HepG2 (cell line): ENCODE data around the gene TSN. TPM values are rescaled to one million over a fixed set of nuclear protein-coding genes. Genes with fewer than 3 reads are reported as not detected.

Experiments
- ATAC-seq: fragments of 200-7000 bp; cut with Tn5 transposase; 3 replicates; pipeline ENCODE4 v1.9.1; 2020; ENCODE audit warnings: mild to moderate bottlenecking, moderate library complexity
- BruUV-seq: library from RNA; stranded (reverse); fragments of 400-500 nt; replicated peaks from 2 replicates; lab custom pipeline; 2021; lab: Mats Ljungman, UMichigan
- CTCF ChIA-PET: fragments of 300-600 bp; formaldehyde crosslinking; extraction: SDS; loops from one replicate; lab custom pipeline; 2021; ENCODE audit warnings: low total read pairs, inconsistent platforms, low intra/inter-chr PET ratio; lab: Yijun Ruan, JAX
- POLR2A ChIA-PET: fragments of 350-600 bp; sonication (Branson Sonifier 250); formaldehyde crosslinking; loops from one replicate; lab custom pipeline; 2020; ENCODE audit warnings: antibody characterized with exemption, inconsistent platforms; lab: Yijun Ruan, JAX
- DNase-seq: peaks from one replicate; pipeline ENCODE4 v3.0.0-alpha.2; 2015; ENCODE audit warnings: low spot score
- FAIRE-seq: peaks from 3 replicates; lab custom pipeline; 2011; peaks lifted over from hg19 to GRCh38; lab: Jason Lieb, UNC
- H2AFZ ChIP-seq: one replicate; pipeline ENCODE4 v1.6.1; 2011; ENCODE audit warnings: low read length, inconsistent platforms
- H3K27ac ChIP-seq: fragments of 300-600 bp; 3 replicates; pipeline ENCODE4 v1.8.0; 2011; ENCODE audit warnings: mixed run types, mild to moderate bottlenecking, mixed read lengths, low read length, inconsistent platforms; ENCODE audit not compliant: insufficient read depth; ENCODE audit errors: extremely low read length
- H3K27me3 ChIP-seq, 2 experiments: fragments of 200-600 bp in 1 of 2; 2 replicates in 1 of 2; 3 replicates in 1 of 2; pipeline versions ENCODE4 v1.6.0 to v1.8.0; 2011; ENCODE audit warnings: low read length in 2 of 2, mild to moderate bottlenecking in 2 of 2, moderate library complexity in 2 of 2, inconsistent platforms in 1 of 2; ENCODE audit not compliant: insufficient read depth in 2 of 2, control insufficient read depth in 1 of 2
- H3K36me3 ChIP-seq, 2 experiments: fragments of 200-600 bp in 1 of 2; replicated peaks in 1 of 2; 2 replicates in 1 of 2; 3 replicates in 1 of 2; pipeline versions ENCODE4 v1.5.1 to v1.8.0; 2011; ENCODE audit warnings: low read length in 2 of 2, inconsistent platforms in 1 of 2; ENCODE audit not compliant: insufficient read depth in 2 of 2, control insufficient read depth in 1 of 2
- H3K4me1 ChIP-seq: 2 replicates; pipeline ENCODE4 v1.5.1; 2012; ENCODE audit warnings: low read length, inconsistent platforms; ENCODE audit not compliant: insufficient read depth
- H3K4me2 ChIP-seq: 2 replicates; pipeline ENCODE4 v1.6.0; 2011; ENCODE audit warnings: low read depth, low read length, inconsistent platforms
- H3K4me3 ChIP-seq, 3 experiments: fragments of 200-600 bp in 1 of 3; sonication (generic), shearing (Covaris generic) in 1 of 3; replicated peaks in 1 of 3; 2 replicates each; pipeline ENCODE4 v1.5.1; 2011 to 2016; ENCODE audit warnings: low read length in 3 of 3, inconsistent platforms in 2 of 3, low read depth in 2 of 3, mild to moderate bottlenecking in 2 of 3, control low read depth in 1 of 3, mixed read lengths in 1 of 3; ENCODE audit not compliant: insufficient read depth in 1 of 3
- H3K79me2 ChIP-seq: one replicate; pipeline ENCODE4 v1.6.1; 2011; ENCODE audit warnings: low read length, inconsistent platforms; ENCODE audit not compliant: insufficient read depth
- H3K9ac ChIP-seq: 2 replicates; pipeline ENCODE4 v1.6.0; 2011; ENCODE audit warnings: mild to moderate bottlenecking, low read depth, low read length, inconsistent platforms; ENCODE audit not compliant: insufficient read depth
- H3K9me3 ChIP-seq: 2 replicates; pipeline ENCODE4 v1.5.1; 2012; ENCODE audit warnings: mild to moderate bottlenecking, low read length
- H4K20me1 ChIP-seq: 2 replicates; pipeline ENCODE4 v1.6.0; 2011; ENCODE audit warnings: inconsistent platforms, mild to moderate bottlenecking, low read length, moderate library complexity; ENCODE audit not compliant: insufficient read depth
- BCL6 ChIP-seq: IDR thresholded peaks from 2 replicates; pipeline ENCODE4 v1.6.1; 2016; ENCODE audit warnings: missing genetic modification reagents, missing compliant biosample characterization
- HNRNPH1 ChIP-seq: fragments of 200-400 bp; formaldehyde crosslinking; optimal IDR thresholded peaks from 2 replicates; pipeline ENCODE3; 2017; ENCODE audit warnings: mild to moderate bottlenecking, low read depth, low read length
- IKZF1 ChIP-seq: fragments of 450-650 bp; IDR thresholded peaks from 2 replicates; pipeline ENCODE4 v1.7.1; 2016
- KDM1A ChIP-seq: IDR thresholded peaks from 2 replicates; pipeline ENCODE4 v1.6.1; 2016; ENCODE audit warnings: missing compliant biosample characterization
- PRDM15 ChIP-seq: sonication (generic); formaldehyde crosslinking; IDR thresholded peaks from 2 replicates; pipeline ENCODE4 v1.4.0; 2020; ENCODE audit warnings: missing genetic modification reagents
- RFXAP ChIP-seq: sonication (generic); formaldehyde crosslinking; IDR thresholded peaks from 2 replicates; pipeline ENCODE4 v1.4.0; 2020; ENCODE audit warnings: missing genetic modification reagents, borderline replicate concordance
- SRF ChIP-seq: IDR thresholded peaks from 2 replicates; pipeline ENCODE4 v1.6.1; 2011; ENCODE audit warnings: mild to moderate bottlenecking, low read depth, low read length, moderate library complexity
- U2AF1 ChIP-seq: fragments of 200-400 bp; formaldehyde crosslinking; optimal IDR thresholded peaks from 2 replicates; pipeline ENCODE3; 2017; ENCODE audit warnings: mild to moderate bottlenecking, low read depth, low read length
- ZBTB33 ChIP-seq: sonication (generic); formaldehyde crosslinking; IDR thresholded peaks from 2 replicates; pipeline ENCODE4 v1.4.0; 2020; ENCODE audit warnings: missing genetic modification reagents
- ZBTB38 ChIP-seq: sonication (generic); formaldehyde crosslinking; IDR thresholded peaks from 2 replicates; pipeline ENCODE4 v1.5.1; 2020; ENCODE audit warnings: mild to moderate bottlenecking, missing genetic modification reagents
- ZNF224 ChIP-seq: sonication (generic); formaldehyde crosslinking; IDR thresholded peaks from 2 replicates; pipeline ENCODE4 v1.5.0; 2020; ENCODE audit warnings: mild to moderate bottlenecking, missing genetic modification reagents
- ZNF34 ChIP-seq: sonication (generic); formaldehyde crosslinking; IDR thresholded peaks from 2 replicates; pipeline ENCODE4 v1.4.0; 2020; ENCODE audit warnings: mild to moderate bottlenecking, missing genetic modification reagents, borderline replicate concordance
- ZNF557 ChIP-seq: sonication (generic); formaldehyde crosslinking; IDR thresholded peaks from 2 replicates; pipeline ENCODE4 v1.4.0; 2020; ENCODE audit warnings: missing genetic modification reagents
- ZNF619 ChIP-seq: sonication (generic); formaldehyde crosslinking; IDR thresholded peaks from 2 replicates; pipeline ENCODE4 v1.4.0; 2020; ENCODE audit warnings: mild to moderate bottlenecking, missing genetic modification reagents
- WGBS: methylation state at CpG from one replicate; pipeline ENCODE4 v1.1.6; 2017; ENCODE audit warnings: low lambda C conversion rate; 5-methylcytosine and 5-hydroxymethylcytosine counted together
- in situ Hi-C: cut with HindIII; loops from 2 replicates; pipeline ENCODE4 v1.10.0; 2017; ENCODE audit warnings: low pct_unique_long_range_greater_than_20kb; ENCODE audit not compliant: extremely low pct_ligation_motif_present
- intact Hi-C: fragments of 100-400 bp; cut with micrococcal nuclease; formaldehyde crosslinking; loops from one replicate; pipeline ENCODE4 v1.10.0; 2022; ENCODE audit not compliant: unreplicated experiment
- polyA plus RNA-seq, 8 experiments: library from polyadenylated mRNA; depleted of rRNA in 3 of 8; stranded (reverse) in 7 of 8; unstranded in 1 of 8; fragments of >200 nt; fragmentation: Illumina TruSeq in 4 of 8; extraction: Trizol in 4 of 8; gene quantifications; 2 replicates each; pipeline versions ENCODE4 v1.2.1 to v1.2.3, GENCODE V29; 2011 to 2016; ENCODE audit warnings: low read depth in 4 of 8, missing spikeins in 1 of 8, mixed read lengths in 1 of 8; ENCODE audit not compliant: insufficient read depth in 1 of 8
- total RNA-seq, 5 experiments: library from RNA; depleted of rRNA; stranded (reverse); fragments of >200 nt; fragmentation: Illumina TruSeq; extraction: Trizol; gene quantifications; 2 replicates each; pipeline ENCODE4 v1.2.3, GENCODE V29; 2016; ENCODE audit warnings: low read depth in 1 of 5

TSN gene
- total and polyA plus RNA-seq, 2 of the 13 experiments (the other 11 are each of a cell fraction or from before 2014, with no cell fraction given), result 56.4 to 115 TPM

- 16% methylated on average over 1 of the region's 1 CpG for WGBS
- no peak for FAIRE-seq
- intact Hi-C loops (no loop called here), in situ Hi-C loops (loop anchor here (5.0 to 10.0 kb wide), 3 partner anchors 121 to 314 kb away; partner anchors contain the start of gene RNU4ATAC)
- CTCF ChIA-PET, result interaction anchor here (1.0 kb wide), 1 partner anchor 120 kb away, joined by 3 read pairs; no protein-coding TSS in a partner anchor
- no peak for DNase-seq
- peaks cover 1 to 15% of the 10 kb centered on the region in 2 experiments; a peak in 3 of 5 replicates for H3K27me3 ChIP-seq
- POLR2A ChIA-PET, result interaction anchor here (1.0 to 1.4 kb wide), 2 partner anchors 9 to 66 kb away, joined by 3 to 6 read pairs; partner anchors contain the start of gene CLASP1
- no peak overlapping the region for H3K27ac ChIP-seq
- no peaks in the 10 kb centered on the region for H4K20me1 ChIP-seq
- no peak overlapping the region for H3K9ac ChIP-seq
- TF ChIP-seq RFXAP (CRISPR knock-in tag), result no peak
- H3K4me2 ChIP-seq, result no peak overlapping the region
- no peak for ATAC-seq
- no peaks in the 10 kb centered on the region for H3K36me3 ChIP-seq
- no peaks in the 10 kb centered on the region for H3K9me3 ChIP-seq
- no TSS peak for BruUV-seq
- no peak overlapping the region for H3K4me3 ChIP-seq
- H2AFZ ChIP-seq, result no peak overlapping the region
- no peaks in the 10 kb centered on the region for H3K79me2 ChIP-seq
- H3K4me1 ChIP-seq, result peaks cover 16% of the 10 kb centered on the region
Observed at GRCh38 chr2:121716126-121716525, 39.3 kb upstream of the TSN start.

GRCh38 chr2:121717529-121717928 is 37.9 kb upstream of the TSN start:
- H3K9me3 ChIP-seq, result no peaks in the 10 kb centered on the region
- H3K4me3 ChIP-seq, result no peak overlapping the region
- FAIRE-seq, result no peak
- peaks cover 1 to 12% of the 10 kb centered on the region in 2 experiments; a peak in 3 of 5 replicates for H3K27me3 ChIP-seq
- in situ Hi-C loops (loop anchor here (5.0 to 10.0 kb wide), 3 partner anchors 123 to 315 kb away; partner anchors contain the start of gene RNU4ATAC), intact Hi-C loops (no loop called here)
- no peak overlapping the region for H3K4me2 ChIP-seq
- no peak overlapping the region for H3K9ac ChIP-seq
- WGBS, result 85% methylated on average over 6 of the region's 6 CpGs
- ATAC-seq, result no peak
- DNase-seq, result no peak
- no peak overlapping the region for H3K27ac ChIP-seq
- ChIA-PET CTCF (interaction anchor here (2.2 kb wide), 1 partner anchor 122 kb away, joined by 17 read pairs; no protein-coding TSS in a partner anchor), POLR2A (interaction anchor here (1.4 to 5.3 kb wide), 2 partner anchors 69 to 187 kb away, joined by 3 to 23 read pairs; partner anchors contain the start of gene RNU4ATAC)
- no peaks in the 10 kb centered on the region for H3K36me3 ChIP-seq
- no TSS peak for BruUV-seq
- no peaks in the 10 kb centered on the region for H3K79me2 ChIP-seq
- peaks cover 25% of the 10 kb centered on the region for H3K4me1 ChIP-seq
- H2AFZ ChIP-seq, result no peak overlapping the region
- H4K20me1 ChIP-seq, result no peaks in the 10 kb centered on the region
- no peak for TF ChIP-seq U2AF1
- TF ChIP-seq ZBTB38 (CRISPR knock-in tag), result no peak
- TF ChIP-seq ZNF557 (CRISPR knock-in tag), result no peak
- no peak for TF ChIP-seq SRF
- no peak for TF ChIP-seq PRDM15 (CRISPR knock-in tag)
- TF ChIP-seq BCL6 (CRISPR knock-in tag), result no peak
- no peak for TF ChIP-seq HNRNPH1
- no peak for TF ChIP-seq IKZF1
- no peak for TF ChIP-seq ZNF619 (CRISPR knock-in tag)
- TF ChIP-seq KDM1A, result no peak
- no peak for TF ChIP-seq ZNF224 (CRISPR knock-in tag)
- no peak for TF ChIP-seq ZNF34 (CRISPR knock-in tag)
- no peak for TF ChIP-seq ZBTB33
